Smooth muscle cell (in vitro differentiated cells): ENCODE data around the gene MAP3K4. TPM values are rescaled to one million over a fixed set of nuclear protein-coding genes. Genes with fewer than 3 reads are reported as not detected.

Source experiments
- DNase-seq: peaks from one replicate; lab custom pipeline; 2025; ENCODE audit not compliant: unreplicated experiment; lab: John Stamatoyannopoulos, UW
- H2AFZ ChIP-seq: fragments of 200-600 bp; sonication (generic); 2 replicates; pipeline ENCODE4 v1.6.0; 2016; ENCODE audit warnings: antibody characterized with exemption, low read depth, mild to moderate bottlenecking
- H3F3A ChIP-seq: fragments of 200-600 bp; sonication (generic); 2 replicates; pipeline ENCODE4 v1.6.0; 2017; ENCODE audit warnings: antibody characterized with exemption, low read depth
- H3K27ac ChIP-seq: fragments of 200-600 bp; sonication (generic); 2 replicates; pipeline ENCODE4 v1.5.1; 2016; ENCODE audit warnings: low read depth, mild to moderate bottlenecking
- H3K27me3 ChIP-seq: fragments of 200-600 bp; sonication (generic); 2 replicates; pipeline ENCODE4 v1.6.1; 2016; ENCODE audit warnings: low read depth, mild to moderate bottlenecking
- H3K36me3 ChIP-seq: fragments of 200-600 bp; sonication (generic); 2 replicates; pipeline ENCODE4 v1.5.1; 2016; ENCODE audit warnings: low read depth
- H3K4me1 ChIP-seq: fragments of 200-600 bp; sonication (generic); 2 replicates; pipeline ENCODE4 v1.5.1; 2016; ENCODE audit warnings: low read depth
- H3K4me2 ChIP-seq: fragments of 200-600 bp; sonication (generic); 2 replicates; pipeline ENCODE4 v1.6.0; 2016; ENCODE audit warnings: mild to moderate bottlenecking
- H3K4me3 ChIP-seq: fragments of 200-600 bp; sonication (generic); 2 replicates; pipeline ENCODE4 v1.5.1; 2016; ENCODE audit warnings: mild to moderate bottlenecking
- H3K79me2 ChIP-seq: fragments of 200-600 bp; sonication (generic); 2 replicates; pipeline ENCODE4 v1.6.0; 2016; ENCODE audit warnings: low read depth, mild to moderate bottlenecking
- H3K9ac ChIP-seq: fragments of 200-600 bp; sonication (generic); 2 replicates; pipeline ENCODE4 v1.6.0; 2016; ENCODE audit warnings: low read depth
- H3K9me3 ChIP-seq: fragments of 200-600 bp; sonication (generic); replicated peaks from 2 replicates; pipeline ENCODE4 v1.5.1; 2016; ENCODE audit warnings: low read depth
- H4K20me1 ChIP-seq: fragments of 200-600 bp; sonication (generic); 2 replicates; pipeline ENCODE4 v1.6.0; 2016; ENCODE audit warnings: low read depth
- CTCF ChIP-seq: fragments of 200-600 bp; sonication (generic); IDR thresholded peaks from 2 replicates; pipeline ENCODE4 v1.5.1; 2017; ENCODE audit warnings: borderline replicate concordance, mild to moderate bottlenecking, antibody characterized with exemption; ENCODE audit not compliant: insufficient read depth, poor library complexity, severe bottlenecking
- WGBS: methylation state at CpG from one replicate; pipeline ENCODE4 v1.1.7; 2016; ENCODE audit warnings: low lambda C conversion rate; 5-methylcytosine and 5-hydroxymethylcytosine counted together
- polyA plus RNA-seq: library from polyadenylated mRNA; unstranded; fragments of >200 nt; fragmentation: Nextera tagmentation; extraction: Ambion mirVana; gene quantifications from 2 replicates; pipeline ENCODE4 v1.2.1, GENCODE V29; 2016
- total RNA-seq: library from RNA; depleted of rRNA; stranded (reverse); fragments of >200 nt; gene quantifications from 2 replicates; pipeline ENCODE4 v1.2.3, GENCODE V29; 2014

The MAP3K4 gene
- total and polyA plus RNA-seq, 2 experiments from 2014 or later: 14.3 to 29.5 TPM

GRCh38 chr6:161080263-161080970, 88.8 kb downstream of the MAP3K4 start:
- no peak for DNase-seq
- Histone ChIP-seq H3K4me1 (no peaks in the 10 kb centered on the region), H3K27me3 (no peaks in the 10 kb centered on the region), H3K9ac (peak overlapping the region; percentile 19), H4K20me1 (no peaks in the 10 kb centered on the region), H2AFZ (no peak overlapping the region), H3K79me2 (no peaks in the 10 kb centered on the region), H3K9me3 (no peaks in the 10 kb centered on the region), H3K27ac (peak overlapping the region; percentile 77), H3K4me2 (peak overlapping the region; percentile 18), H3K4me3 (no peak overlapping the region), H3K36me3 (peaks cover 13% of the 10 kb centered on the region), H3F3A (no peaks in the 10 kb centered on the region)
- WGBS: 78% methylated on average over 12 of the region's 12 CpGs
- no peak for TF ChIP-seq CTCF

- H3K4me2 ChIP-seq: no peak overlapping the region
- H3K9ac ChIP-seq: no peak overlapping the region
- no peaks in the 10 kb centered on the region for H3F3A ChIP-seq
- H4K20me1 ChIP-seq: no peaks in the 10 kb centered on the region
- H3K27ac ChIP-seq: no peak overlapping the region
- no peaks in the 10 kb centered on the region for H3K4me1 ChIP-seq
- 98% methylated on average over 2 of the region's 2 CpGs for WGBS
- H3K36me3 ChIP-seq: peaks cover 26% of the 10 kb centered on the region
- H3K4me3 ChIP-seq: no peak overlapping the region
- TF ChIP-seq CTCF: no peak
- H3K9me3 ChIP-seq: no peaks in the 10 kb centered on the region
- H3K79me2 ChIP-seq: no peaks in the 10 kb centered on the region
- DNase-seq: no peak
- no peak overlapping the region for H2AFZ ChIP-seq
- H3K27me3 ChIP-seq: no peaks in the 10 kb centered on the region
Observed at GRCh38 chr6:161082215-161082614, 90.6 kb downstream of the MAP3K4 start.

- H3K4me1 ChIP-seq: no peaks in the 10 kb centered on the region
- H3K27me3 ChIP-seq: no peaks in the 10 kb centered on the region
- no peak overlapping the region for H2AFZ ChIP-seq
- H3K79me2 ChIP-seq: no peaks in the 10 kb centered on the region
- H3K36me3 ChIP-seq: peaks cover 43% of the 10 kb centered on the region
- H3K9ac ChIP-seq: no peak overlapping the region
- H3K27ac ChIP-seq: no peak overlapping the region
- WGBS: 98% methylated on average over 5 of the region's 5 CpGs
- no peak for TF ChIP-seq CTCF
- no peak for DNase-seq
- H3F3A ChIP-seq: no peaks in the 10 kb centered on the region
- H3K9me3 ChIP-seq: no peaks in the 10 kb centered on the region
- H3K4me2 ChIP-seq: no peak overlapping the region
- H4K20me1 ChIP-seq: no peaks in the 10 kb centered on the region
- no peak overlapping the region for H3K4me3 ChIP-seq
Observed at GRCh38 chr6:161085246-161085645, 93.7 kb downstream of the MAP3K4 start.

- Histone ChIP-seq H3K36me3 (peaks cover 49% of the 10 kb centered on the region), H3K9ac (no peak overlapping the region)
- no peak for DNase-seq
Observed at GRCh38 chr6:161088676-161089328, 97.2 kb downstream of the MAP3K4 start.

More at GRCh38 chr6:161088676-161089328, 97.2 kb downstream of the MAP3K4 start:
- H3K4me2 ChIP-seq: no peak overlapping the region
- WGBS: 88% methylated on average over 2 of the region's 2 CpGs
- no peaks in the 10 kb centered on the region for H4K20me1 ChIP-seq
- no peak overlapping the region for H3K27ac ChIP-seq
- no peaks in the 10 kb centered on the region for H3K27me3 ChIP-seq
- no peak overlapping the region for H3K4me3 ChIP-seq
- H3K79me2 ChIP-seq: no peaks in the 10 kb centered on the region
- H3K4me1 ChIP-seq: peaks cover 5% of the 10 kb centered on the region
- no peaks in the 10 kb centered on the region for H3K9me3 ChIP-seq
- no peaks in the 10 kb centered on the region for H3F3A ChIP-seq
- H2AFZ ChIP-seq: no peak overlapping the region
- no peak for TF ChIP-seq CTCF
